ENCODE data around the gene GPR142.

The GPR142 gene

DNA sequence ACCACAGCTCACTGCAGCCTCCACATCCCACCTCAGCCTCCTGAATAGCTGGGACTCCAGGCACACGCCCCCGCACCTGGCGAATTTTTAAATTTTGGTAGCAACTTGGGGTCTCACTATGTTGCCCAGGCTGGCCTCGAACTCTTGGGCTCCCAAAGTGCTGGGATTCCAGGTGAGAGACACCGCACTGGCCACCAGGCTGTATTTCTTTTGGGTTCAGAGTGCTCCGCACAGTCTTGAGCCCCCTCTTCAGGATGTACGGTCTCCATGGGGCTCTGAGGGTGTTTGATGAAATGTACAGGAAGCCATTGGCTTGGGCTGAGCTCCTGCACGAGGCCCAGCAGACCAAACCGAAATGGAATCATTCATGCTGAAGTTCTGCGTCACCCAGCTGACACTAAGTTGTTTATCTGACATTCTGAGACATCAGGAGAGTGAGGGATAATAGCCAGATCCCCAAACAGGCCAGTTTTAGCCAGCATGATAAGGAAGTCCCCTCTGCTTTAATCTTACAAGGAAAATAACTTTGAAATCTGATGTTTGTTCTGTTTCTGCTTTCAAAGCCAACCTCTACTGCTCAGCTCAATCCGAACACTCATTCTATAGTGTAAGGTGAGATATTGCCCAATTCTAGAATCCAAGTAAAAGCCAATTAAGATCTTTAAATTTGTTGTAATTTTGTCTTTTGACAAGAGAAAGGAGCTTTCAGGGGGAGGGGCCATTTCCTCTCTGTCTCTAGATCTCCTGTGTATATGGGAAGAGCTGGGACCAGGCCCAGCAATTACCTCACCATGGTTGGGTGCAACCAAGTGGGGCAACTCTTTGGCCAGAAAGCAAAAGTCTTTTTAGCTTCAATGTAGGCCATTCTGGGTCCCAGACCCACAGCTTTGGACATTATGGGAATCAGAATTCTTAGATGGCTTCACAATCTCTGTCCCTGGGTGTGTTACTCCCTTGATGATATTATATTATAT lies 23.7 kb downstream of the GPR142 start:
- H3K4me3 ChIP-seq (replicated peaks; ENCODE audit: low read depth, low read length): no peak overlapping the region
- no peak for TF ChIP-seq CTCF (IDR thresholded peaks at IDR 0.05; ENCODE audit: low read depth, low read length, missing control alignments)
- DNase-seq (ENCODE audit: extremely low read depth, low read depth): no peak

DNA sequence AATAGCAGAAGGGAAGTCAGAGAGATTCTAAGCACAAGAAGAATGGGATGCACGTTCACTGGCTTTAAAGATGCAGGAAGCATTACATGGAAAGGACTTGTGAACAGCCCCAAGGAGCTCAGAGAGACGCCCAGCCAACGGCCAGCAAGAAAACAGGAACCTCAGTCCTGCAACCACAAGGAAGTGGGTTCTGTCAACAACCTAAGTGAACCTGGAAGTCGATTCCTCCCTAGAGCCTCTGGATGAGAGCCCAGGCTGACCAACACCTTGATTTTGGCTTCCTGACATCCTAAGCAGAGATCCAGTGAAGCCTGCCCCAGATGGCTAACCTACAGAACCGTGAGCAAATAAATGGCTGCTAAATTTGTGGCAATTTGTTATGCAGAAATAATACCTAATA lies 24.5 kb downstream of the GPR142 start:
- DNase-seq (ENCODE audit: extremely low read depth, low read depth): no peak
- H3K4me3 ChIP-seq (replicated peaks; ENCODE audit: low read depth, low read length): no peak overlapping the region
- TF ChIP-seq CTCF (IDR thresholded peaks at IDR 0.05; ENCODE audit: low read depth, low read length, missing control alignments): no peak

- TF ChIP-seq CTCF (IDR thresholded peaks at IDR 0.05; ENCODE audit: low read depth, low read length, missing control alignments): no peak
- H3K4me3 ChIP-seq (replicated peaks; ENCODE audit: low read depth, low read length): no peak overlapping the region
- DNase-seq (ENCODE audit: extremely low read depth, low read depth): no peak
Measured at GRCh38 chr17:74392848-74393247, 25.5 kb downstream of the GPR142 start.

GRCh38 chr17:74393346-74393942 lies 26.1 kb downstream of the GPR142 start:
- no peak overlapping the region for H3K4me3 ChIP-seq (replicated peaks; ENCODE audit: low read depth, low read length)
- no peak for DNase-seq (ENCODE audit: extremely low read depth, low read depth)
- TF ChIP-seq CTCF (IDR thresholded peaks at IDR 0.05; ENCODE audit: low read depth, low read length, missing control alignments): no peak

- DNase-seq (ENCODE audit: extremely low read depth, low read depth): no peak
- H3K4me3 ChIP-seq (replicated peaks; ENCODE audit: low read depth, low read length): no peak overlapping the region
- no peak for TF ChIP-seq CTCF (IDR thresholded peaks at IDR 0.05; ENCODE audit: low read depth, low read length, missing control alignments)
Measured at GRCh38 chr17:74394275-74394950, 27.1 kb downstream of the GPR142 start.

- DNase-seq (ENCODE audit: extremely low read depth, low read depth): no peak
- no peak overlapping the region for H3K4me3 ChIP-seq (replicated peaks; ENCODE audit: low read depth, low read length)
- TF ChIP-seq CTCF (IDR thresholded peaks at IDR 0.05; ENCODE audit: low read depth, low read length, missing control alignments): no peak
Measured at GRCh38 chr17:74394977-74395376, 27.7 kb downstream of the GPR142 start.
